Stimulated activated effector memory CD8-positive, alpha-beta T cell treated with anti-CD3 and anti-CD28 coated beads, Interleukin-12 subunit alpha, Interleukin-12 subunit beta, amount 100 ng/mL, for 72 hours (primary cell): ENCODE results near the gene DLX1.
"Not testable (repeated sequence)": the region's sequence is repeated elsewhere in the genome, so short reads cannot be mapped to it uniquely, and the experiment has no call there.

Experiments
- ATAC-seq: fragments of 150-1000 bp; cut with Tn5 transposase; 2 replicates; pipeline ENCODE4 v1.10.0; 2021
- DNase-seq, 2 donors: peaks; one replicate each; pipeline ENCODE4 v3.0.0; 2021 to 2022; ENCODE audit warnings: low spot score in 2 of 2
- H3K27ac Mint-ChIP-seq: one replicate; pipeline ENCODE4 v1.8.0; 2022; ENCODE audit warnings: mild to moderate bottlenecking, mixed read lengths
- H3K36me3 Mint-ChIP-seq: one replicate; pipeline ENCODE4 v1.8.0; 2022; ENCODE audit warnings: mild to moderate bottlenecking, mixed read lengths
- H3K4me1 Mint-ChIP-seq: one replicate; pipeline ENCODE4 v1.8.0; 2022; ENCODE audit warnings: mixed read lengths
- H3K4me3 Mint-ChIP-seq: one replicate; pipeline ENCODE4 v1.8.0; 2022; ENCODE audit warnings: mild to moderate bottlenecking, mixed read lengths
- H3K9me3 Mint-ChIP-seq: one replicate; pipeline ENCODE4 v1.8.0; 2022; ENCODE audit warnings: mixed read lengths

Gene DLX1

GRCh38 chr2:172137943-172138342, 52.6 kb downstream of the DLX1 start:
- no peak for DNase-seq
- no peaks in the 10 kb centered on the region for H3K36me3 Mint-ChIP-seq
- no peak overlapping the region for H3K27ac Mint-ChIP-seq
- no peaks in the 10 kb centered on the region for H3K9me3 Mint-ChIP-seq
- no peak overlapping the region for H3K4me3 Mint-ChIP-seq
- ATAC-seq, result no peak
- H3K4me1 Mint-ChIP-seq, result no peaks in the 10 kb centered on the region

GRCh38 chr2:172138727-172139126, 53.4 kb downstream of the DLX1 start:
- ATAC-seq, H3K4me3 Mint-ChIP-seq, H3K27ac Mint-ChIP-seq, H3K36me3 Mint-ChIP-seq, H3K9me3 Mint-ChIP-seq, H3K4me1 Mint-ChIP-seq, DNase-seq: not testable (repeated sequence)
